RKO (cell line): Measurements from ENCODE around the gene PCGF3.
"Not testable (repeated sequence)": the region's sequence is repeated elsewhere in the genome, so short reads cannot be mapped to it uniquely, and the experiment has no call there.

ENCODE experiments used
- DNase-seq: peaks from one replicate; pipeline ENCODE4 v3.0.0-alpha.2; 2016; ENCODE audit warnings: low spot score

The PCGF3 gene

DNA sequence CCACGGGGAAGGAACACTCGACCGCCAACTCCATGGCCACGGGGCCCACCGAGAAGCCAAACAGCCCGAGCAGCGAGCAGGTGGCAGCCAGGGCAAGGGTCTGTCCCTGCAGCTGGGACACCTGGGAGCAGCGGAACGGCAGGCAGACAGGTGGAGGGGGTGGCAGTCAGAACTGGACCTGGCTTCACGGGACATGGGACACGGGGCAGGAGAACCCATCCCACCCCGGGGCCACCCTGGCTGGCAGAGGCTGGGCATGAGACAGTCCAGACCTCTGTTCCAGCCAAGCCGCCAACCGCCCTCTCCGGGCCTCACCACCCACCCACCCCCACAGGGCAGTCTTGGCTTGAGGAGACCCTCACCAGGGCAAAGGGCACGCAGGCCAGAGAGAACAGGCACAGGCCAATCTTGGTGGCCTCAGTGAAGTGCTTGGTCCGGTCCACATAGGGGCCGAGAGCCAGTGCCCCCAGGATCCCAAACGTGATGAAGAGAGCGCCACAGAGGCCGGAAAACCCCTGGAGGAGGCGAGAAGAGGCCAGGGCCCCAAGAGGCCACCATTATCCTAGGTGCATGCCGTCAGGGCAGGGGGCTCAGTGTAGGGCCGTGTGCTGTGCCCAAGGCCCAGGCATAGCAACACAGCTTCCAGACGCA, 22.3 kb upstream of the PCGF3 start:
- DNase-seq, result no peak

DNA sequence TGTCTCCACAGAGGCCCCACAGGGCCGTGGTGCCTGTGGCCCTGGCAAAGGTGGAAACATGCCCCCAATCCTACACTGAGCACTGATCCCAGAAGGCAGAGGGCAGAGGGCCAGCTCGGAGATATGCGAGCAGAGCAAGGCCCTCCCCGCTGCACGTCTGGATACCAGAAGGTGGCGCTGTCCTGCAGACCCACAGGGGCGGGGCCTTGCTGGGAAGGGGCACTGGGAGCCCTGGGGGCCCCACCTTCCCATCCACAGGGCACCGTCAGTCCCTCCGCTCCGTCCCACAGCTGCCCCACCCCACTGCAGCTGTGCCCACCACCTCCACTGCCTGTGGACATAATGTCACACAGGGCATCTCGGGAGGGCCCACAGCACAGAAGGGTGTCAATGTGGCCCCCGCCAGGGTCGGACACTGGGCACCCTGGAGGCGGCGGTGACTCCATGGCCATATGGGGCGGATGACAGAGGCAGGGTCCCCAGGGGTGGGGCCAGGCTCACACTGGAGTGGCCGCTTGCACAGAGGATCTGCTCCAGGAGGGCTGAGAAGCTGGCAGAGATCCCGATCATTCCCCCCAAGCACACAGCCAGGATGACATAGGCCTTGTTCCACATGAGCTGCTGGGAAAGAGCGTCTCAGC, 21.5 kb upstream of the PCGF3 start:
- peak; percentile 79 for DNase-seq

DNA sequence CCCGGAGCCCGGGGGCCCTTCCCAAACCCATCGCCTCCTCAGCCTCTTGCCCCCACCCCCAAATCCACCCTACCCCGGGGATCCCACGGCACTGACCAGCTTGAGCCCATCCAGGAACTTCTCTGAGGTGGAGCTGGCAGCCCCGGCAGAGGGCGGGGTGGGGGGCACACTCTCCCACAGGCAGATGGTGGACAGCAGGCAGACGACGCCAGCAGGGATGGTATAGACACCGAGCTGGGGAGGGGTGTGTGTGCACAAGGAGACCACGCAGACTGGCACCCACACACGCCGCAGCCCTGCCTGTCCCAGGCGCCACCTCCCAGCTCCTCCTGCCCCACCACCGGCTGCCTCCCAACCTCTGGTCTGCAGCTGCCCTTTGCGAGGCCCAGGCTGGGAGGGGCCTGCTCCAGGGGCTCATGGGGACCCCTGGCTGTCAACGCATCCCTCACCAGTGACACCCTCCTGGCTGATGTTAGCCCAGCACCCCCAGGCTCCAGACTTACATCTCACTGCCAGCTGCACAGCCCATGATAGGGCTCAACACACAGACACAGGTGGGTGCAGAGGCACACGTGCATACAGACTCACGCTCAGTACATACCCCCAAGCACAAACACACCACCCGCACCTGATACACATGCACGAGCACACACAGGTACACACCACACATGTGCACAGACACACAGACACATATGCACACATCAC, 20.9 kb upstream of the PCGF3 start:
- DNase-seq, result no peak

DNA sequence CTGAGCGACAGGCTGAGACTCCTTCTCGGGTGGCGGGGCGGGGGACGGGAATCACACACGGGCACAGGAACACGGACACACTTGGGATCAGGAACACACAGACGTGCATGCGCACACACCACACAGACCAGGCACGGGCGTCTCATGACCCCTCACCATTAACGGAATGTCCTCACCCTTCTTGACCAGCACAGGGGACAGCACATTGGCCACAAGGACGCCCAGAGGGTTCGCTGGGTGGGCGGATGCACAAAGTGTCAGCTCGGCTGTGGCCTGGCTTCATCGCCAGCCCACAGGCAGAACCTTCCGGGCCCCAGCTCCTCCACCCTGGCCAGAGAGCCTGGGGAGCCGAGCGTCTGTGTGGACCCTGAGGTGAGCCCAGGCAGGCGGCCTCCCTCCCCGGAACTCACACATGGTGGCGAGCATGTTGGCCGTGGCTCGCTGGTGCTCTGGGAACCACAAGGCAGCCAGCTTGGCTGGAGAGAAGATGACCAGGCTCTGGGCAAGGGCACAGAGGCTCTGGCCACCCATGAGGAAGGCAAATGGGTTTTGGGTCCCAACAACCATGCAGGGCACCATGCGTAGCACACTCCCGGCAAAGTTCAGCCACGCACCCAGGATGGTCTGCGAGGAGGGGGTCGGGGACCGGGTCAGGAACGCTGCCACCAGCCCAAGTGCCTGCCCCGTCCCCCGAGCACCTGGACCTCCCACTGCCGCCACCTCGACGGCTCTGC, 19.8 kb upstream of the PCGF3 start:
- no peak for DNase-seq

DNA sequence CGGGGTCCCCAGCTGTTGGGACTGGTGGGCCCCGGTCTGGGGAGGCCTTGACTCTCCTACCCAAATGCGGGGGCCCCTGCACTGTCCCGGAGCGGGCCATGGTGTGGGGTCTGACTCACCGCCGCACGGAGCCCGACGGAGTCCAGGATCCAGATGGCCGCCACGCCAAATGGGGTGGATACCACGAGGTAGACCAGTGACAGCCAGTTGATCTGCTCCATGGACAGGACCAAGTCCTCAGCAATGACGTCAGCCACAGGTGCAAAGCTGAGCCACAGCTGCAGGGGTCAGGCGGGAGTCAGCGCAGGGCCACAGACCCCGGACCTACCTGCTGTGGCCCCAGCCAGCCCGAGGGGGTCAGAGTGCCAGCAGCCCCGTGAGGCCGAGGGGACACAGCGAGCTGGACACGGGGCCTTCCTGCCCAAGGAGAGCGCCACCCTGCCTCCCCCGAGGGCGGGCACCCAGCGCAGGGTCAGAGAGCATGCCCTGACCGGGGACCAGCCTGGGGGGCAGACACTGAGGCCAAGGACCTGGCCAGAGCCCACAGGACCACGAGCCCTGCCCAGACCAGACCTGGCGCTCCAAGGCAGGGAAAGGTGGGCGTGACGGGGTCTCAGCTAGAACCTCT, 19.1 kb upstream of the PCGF3 start:
- DNase-seq, result no peak

DNA sequence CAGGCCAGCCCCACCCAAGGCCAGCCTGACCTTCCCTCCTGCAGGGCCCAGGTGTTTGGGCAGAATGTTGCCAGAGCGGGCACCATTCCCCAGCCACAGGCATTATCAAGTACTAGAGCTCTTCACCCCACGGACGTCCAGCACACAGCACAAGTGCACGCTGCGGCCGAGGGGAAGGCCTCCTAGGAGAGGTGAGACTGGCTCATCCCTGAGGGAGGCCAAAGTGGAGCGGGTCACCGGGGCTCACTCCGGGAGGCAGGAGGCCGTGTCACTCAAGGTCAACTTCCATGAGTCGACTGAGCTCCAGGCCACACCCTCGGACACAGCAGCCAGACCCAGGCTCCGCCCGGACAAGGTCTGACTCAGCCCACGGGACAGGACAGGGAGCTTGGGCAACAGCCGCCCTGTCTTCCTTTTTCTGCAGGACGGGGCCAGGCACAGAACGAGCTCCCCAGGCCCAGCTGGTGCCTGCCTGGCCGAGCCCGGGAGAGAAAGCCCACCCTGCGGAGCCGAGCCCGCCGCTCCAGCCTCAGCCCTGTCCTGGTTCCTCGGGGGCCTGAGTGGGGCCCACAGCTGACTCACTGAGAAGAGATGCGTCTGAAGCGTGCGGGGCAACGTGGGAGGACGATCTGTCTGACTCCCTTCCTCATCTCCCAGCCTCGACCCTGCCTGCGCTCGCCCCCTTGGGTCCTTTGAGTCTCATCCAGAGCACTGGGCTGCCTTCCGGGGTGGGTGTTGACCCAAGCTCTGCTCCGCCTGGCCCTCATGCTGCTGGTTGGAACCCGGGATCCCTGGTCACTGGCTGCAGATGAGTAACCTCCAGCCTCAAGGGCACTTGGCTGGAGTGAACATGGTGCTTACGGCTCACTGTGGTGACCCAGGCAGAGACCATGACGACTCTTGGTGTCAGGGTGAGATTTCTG, 18.3 kb upstream of the PCGF3 start:
- peak; percentile 97 for DNase-seq

DNA sequence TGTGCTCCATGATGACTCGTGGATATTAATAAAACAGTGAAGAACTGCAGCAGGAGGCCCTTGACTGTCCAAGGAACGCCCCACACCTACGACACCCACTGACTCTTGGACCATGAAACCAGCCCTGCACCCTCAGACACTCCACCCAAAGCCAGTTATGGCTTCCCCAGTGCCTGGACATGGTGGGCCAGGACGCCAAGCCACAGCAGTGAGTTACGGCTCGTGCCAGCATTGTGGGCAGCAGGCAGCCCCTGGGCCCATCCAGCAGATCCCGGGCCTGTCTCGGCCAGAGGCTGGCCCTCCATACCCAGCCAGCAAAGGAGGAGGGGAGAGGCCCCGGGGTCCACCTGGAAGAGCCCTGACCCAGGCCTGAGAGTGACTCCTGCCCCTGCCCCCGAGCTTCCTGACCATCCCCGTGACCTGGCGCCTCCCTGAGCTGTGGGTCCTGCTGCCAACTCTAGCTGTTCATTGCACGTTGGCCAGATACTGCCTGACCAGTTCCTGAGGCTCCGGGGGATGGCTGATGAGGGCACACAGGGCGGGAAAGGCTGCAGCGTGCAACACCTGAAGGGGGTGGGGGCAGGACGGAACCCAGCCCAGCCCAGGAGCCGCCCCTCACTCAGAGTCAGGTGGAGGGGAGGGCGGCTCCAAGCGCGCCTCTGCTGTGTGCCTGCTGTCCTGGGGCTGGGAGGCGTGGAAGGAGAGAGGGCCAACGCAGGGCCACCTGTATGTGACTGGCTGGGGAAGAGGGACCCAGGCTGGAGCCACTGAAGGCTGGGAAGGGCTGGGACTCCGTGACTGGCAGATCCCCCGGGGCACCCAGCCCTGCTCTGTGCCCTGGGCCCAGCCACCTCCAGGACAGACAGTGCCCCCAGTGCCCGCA, 17.4 kb upstream of the PCGF3 start:
- DNase-seq, result no peak

DNA sequence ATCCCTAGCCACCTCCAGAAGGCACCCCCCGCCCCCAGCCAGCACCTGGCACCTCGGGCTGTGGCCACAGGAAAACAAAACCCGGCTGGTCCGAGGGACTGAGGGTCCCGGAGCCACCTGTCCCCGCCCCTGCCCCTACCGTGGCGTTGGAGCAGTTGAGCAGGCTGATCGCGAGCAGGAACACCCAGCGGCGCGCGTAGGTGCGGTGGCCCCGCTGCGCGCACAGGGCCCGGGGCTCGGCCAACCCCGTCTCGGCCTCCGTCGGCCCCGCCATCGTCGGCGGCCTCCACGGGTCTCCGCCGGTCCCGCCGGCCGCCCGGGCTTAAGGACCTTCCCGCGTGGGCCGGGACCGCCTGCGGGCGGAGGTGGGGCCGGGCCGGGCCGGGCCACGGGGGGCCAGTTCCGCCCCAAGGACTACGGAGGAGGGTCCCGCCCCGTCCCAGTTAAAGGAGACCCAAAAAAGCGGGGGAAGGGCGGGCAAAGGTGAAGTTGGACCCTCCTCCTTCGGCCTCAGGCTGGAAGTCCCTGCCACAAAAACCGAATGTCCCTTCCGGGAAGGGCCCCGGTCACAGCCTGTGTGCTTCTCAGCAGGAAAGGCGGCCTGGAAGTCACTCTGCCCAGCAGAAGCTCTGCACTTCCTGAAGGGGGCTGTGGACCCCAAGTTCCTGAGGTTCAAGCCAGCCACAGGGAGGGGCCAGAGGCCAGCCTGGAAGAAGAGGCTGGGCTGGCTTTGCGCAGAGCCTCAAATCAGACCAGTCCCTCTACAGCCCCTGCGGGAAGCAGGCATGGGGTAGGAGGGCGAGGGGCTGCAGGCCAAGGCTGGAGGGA, 16.6 kb upstream of the PCGF3 start, which contains the start of gene SLC49A3:
Gene SLC49A3 (minus strand): TSS at position 298 of the 828 bp plus-strand sequence. CDS start 24 bp downstream, at position 274.
- DNase-seq, result no peak

DNA sequence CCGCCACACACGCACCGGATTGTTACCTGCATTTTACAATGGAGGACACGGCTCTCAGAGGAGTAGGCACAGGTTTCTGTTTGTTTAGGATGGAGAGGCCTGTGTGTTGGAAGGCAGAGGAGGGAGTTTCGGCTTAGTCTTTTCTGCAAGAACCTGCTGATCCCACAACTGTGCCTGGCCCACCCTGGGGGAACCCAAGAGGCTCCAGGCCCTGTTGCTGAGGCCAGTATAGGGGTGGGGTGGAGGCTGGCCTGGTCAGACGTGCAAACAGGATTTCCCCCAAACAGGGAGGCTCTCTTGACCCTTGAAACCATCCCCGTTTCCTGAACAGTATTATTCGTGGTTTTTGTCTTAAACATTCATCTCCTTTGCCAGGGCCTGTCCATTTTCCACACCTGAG, 15.9 kb upstream of the PCGF3 start:
- DNase-seq, result no peak

DNA sequence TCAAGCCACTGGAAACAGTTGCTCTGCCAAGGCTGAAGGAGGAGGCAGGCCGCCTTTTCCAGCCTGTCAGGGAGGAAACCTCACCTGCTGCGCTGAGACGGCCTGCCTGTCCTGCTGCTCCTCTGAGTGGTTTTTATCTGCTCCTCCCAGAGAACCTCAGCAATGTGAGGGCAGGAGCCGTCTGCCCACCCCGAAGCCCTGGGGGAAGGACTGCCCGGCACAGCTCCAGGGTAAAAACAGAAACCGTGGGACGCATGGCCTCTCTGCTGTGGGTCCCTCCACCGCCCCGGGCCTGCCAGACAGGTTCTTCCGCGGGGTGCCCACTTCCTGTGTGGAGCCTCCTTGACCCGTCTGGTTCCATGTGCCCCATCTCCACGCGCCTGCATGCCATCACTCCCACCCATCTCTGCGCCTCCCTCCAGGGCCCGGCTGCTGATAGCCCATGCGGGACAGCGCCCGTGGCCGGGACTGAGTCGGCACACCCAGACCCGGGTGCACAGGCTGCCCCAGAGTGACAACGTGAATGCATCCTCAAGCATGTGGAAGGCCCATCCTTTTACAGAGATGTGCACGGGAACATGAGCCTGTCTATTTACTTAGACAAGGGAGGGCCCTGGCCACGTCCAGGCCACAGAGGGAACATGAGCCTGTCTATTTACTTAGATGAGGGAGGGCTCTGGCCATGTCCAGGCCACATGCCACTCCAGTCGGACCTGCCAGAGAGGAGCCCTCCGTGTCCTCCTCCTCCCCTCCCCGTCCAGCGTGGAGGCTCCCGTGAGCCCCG, 12.7 kb upstream of the PCGF3 start:
- DNase-seq, result no peak

DNA sequence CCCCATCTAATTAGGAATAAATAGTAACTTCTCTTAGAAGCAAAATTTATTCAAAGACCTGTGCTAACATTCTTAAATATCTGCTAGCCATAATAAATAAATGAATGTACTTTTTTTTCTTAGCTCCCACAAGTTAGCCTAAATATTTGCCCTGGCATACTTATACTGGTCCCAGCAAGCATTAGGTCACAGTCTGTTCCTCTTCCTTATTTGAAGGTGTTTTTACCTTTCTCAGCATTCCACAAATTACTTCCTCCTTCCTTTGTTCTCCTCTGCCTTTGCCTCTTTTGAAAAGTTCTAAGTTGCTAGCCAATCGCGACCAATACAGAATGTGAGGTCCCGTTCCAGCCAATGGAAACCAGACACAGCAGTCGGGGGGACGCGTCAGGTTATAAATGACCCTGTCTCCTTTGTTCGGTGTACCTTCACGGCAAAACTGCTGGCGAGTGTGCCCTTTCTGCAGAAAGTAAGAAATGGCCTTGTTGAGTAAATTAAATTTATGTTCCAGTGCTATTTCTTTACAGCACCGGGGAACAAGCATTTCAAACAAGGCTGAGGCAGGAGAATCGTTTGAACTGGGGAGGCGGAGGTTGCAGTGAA, 11.2 kb upstream of the PCGF3 start:
- DNase-seq, result not testable (repeated sequence)

DNA sequence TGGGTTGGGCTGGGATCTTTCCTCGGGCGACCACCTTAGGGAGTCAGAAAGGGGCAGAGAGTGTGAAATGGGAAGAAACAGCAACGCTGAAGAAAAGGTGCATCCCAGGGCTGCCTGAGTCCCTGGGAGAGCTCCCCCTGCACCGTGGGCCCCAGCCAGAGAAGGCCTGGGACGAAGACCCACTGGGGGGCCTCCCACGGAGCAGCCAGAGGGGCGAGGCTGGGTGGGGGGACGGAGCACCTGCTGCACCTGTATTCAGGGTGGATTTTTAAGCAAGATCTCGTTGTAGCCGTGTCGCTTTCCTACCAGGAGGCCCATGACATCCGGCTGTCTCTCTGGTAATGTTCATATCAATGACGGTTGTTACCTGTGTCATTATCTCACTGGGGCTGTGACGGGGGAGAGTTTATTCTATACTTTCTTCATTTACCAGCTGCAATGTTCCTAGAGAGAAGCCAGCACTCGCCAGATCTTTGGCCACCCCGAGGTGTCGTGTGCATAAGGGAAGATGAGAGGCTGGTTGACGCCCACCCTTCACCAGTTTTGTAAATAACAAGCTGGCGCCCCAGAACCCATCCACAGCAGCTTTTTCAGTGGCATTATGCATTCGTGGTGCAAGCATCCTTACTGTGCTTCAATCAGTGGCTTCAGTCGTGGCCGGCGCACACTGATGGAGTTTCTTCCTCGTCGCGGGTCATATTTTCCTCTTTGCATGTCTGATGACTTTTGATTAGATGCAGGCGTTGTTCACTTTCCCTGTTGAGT, 5.6 kb upstream of the PCGF3 start:
- no peak for DNase-seq

DNA sequence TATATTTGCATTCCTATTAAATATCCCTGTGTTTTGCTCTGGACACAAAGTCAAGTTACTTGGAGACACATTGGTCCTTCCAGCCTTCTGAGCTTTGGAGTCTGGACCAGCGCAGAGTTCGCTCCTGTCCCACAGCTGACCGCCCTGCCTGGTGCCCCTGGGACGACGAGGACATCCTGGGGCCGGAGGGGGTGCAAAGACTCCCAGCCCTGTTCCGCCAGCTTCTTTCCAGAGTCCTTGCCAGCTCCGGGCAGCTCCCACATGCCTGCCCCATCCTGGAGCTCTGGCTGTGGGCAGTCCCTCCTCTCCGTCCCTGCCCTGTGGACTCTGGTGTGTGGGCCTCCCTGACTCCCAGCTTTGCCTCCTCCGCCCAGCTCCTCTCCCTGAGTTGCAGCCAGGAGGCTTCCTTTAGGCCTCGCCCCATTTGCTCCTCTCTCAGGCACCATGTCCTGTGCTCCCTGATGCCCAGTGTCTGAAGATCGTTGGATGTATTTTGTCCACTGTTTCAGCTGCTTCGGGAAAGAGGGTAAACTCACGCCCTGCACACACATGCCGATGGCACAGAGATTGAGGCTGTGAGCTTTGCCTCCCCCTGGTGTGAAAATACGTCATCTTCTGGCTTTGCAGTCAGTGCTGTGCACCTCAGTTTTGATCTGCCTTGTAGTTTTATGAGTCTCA, 4.9 kb upstream of the PCGF3 start:
- no peak for DNase-seq

DNA sequence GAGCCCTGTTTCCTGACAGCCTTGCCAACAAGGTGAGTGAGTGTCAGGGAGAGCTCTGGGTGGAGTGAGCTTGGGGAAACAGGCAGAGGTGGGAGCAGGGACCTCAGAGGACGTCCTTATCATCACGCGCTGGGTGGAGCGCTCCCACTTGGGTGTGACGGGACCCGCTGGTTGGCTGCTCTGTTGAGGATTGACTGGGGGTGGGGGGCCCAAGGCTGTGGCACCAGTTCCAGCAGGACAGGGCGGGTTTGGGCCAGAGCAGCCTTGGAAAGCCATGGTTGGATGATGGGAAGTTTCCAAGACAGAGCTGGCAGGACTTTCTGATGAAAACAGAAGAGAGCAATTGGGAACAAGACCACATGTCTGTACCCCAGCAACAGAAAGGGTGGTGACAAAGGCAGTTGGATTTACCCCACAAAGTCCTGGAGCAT, 3.0 kb upstream of the PCGF3 start:
- no peak for DNase-seq

DNA sequence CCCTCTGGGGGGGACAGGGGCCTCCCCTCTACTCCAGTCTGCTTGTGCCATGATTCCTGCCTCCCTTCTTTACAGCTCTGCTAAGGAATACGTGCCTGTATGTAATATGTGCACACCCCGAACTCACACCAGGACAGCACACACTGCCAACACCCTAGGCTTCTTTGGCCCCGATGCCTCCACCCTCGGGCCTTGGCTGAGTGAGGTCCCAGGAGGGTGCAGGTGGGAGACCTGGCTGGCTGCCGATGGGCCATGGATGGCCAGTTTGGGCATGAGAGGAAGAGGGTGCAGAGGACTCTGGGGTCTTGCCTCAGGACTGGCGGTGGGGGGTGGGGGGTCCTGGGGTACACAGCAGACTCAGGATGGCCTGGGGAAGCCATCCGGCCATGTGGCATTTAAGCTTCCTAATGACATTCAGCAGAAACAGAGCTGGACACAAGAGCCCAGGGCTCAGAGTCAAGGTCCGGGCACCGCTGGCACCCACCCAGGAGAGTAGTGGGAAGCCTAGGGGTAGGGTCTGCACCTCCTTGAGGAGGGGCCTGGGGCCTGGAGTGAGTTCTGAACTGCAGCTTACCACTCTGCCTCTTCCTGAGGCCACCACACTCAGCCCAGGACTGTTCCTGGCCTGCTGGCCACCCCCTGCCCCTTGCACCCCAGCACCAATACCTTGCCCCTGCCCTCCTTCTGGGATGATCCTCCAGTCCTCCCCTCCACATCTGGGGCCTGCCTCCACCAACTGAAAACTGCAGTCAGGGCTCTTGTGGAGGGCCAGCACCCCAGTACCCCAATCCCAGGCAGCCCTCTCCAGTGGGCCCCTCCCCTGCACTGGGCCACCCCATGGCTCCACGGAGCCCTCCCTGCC, 2.1 kb upstream of the PCGF3 start:
- no peak for DNase-seq
